Measurements from ENCODE around the gene ZNF593OS.

Gene ZNF593OS

GRCh38 chr1:26124418-26125331, 47.0 kb downstream of the ZNF593OS start:
- no peak for DNase-seq

GRCh38 chr1:26122988-26123973, 48.4 kb downstream of the ZNF593OS start:
- DNase-seq = peak; percentile 38

GRCh38 chr1:26121854-26122773, 49.5 kb downstream of the ZNF593OS start:
- DNase-seq = no peak

GRCh38 chr1:26119892-26120608, 51.6 kb downstream of the ZNF593OS start:
- DNase-seq = no peak
